ENCODE measurements around the gene ABHD17B. TPM values are rescaled to one million over a fixed set of nuclear protein-coding genes. Genes with fewer than 3 reads are reported as not detected.

Gene ABHD17B
- total RNA-seq, result 16.7 and 16.8 TPM in 2 replicates
- 11.0 and 12.8 TPM in 2 replicates for polyA plus RNA-seq
- 8.7 and 9.7 TPM in 2 replicates for polyA plus RNA-seq (2011; cell fraction: cytosol; rRNA removed)
- polyA plus RNA-seq (2011; cell fraction: nucleus; rRNA removed), result 10.2 and 11.4 TPM in 2 replicates
- 10.2 and 10.5 TPM in 2 replicates for polyA plus RNA-seq (2012)
- 25.0 and 25.8 TPM in 2 replicates for polyA minus RNA-seq
- 30.3 TPM for polyA minus RNA-seq (2011; cell fraction: cytosol; rRNA and poly(A)+ RNA removed)
- polyA minus RNA-seq (2011; cell fraction: nucleus; rRNA and poly(A)+ RNA removed), result 12.8 and 17.2 TPM in 2 replicates
- percentile 87 among the genes with signal in this experiment for Bru-seq, nascent RNA
- percentile 70 among the genes with signal in this experiment for BruChase-seq, experiment 1, labeled RNA remaining after a 6-hour chase
- percentile 77 among the genes with signal in this experiment for BruChase-seq, experiment 2, labeled RNA remaining after a 2-hour chase
- long read RNA-seq, transcript ABHD17B-201 (4 exons, 2,614 nt), result major isoform, 22 of 28 reads
- long read RNA-seq, partial matches to known transcripts, result 2 of 28 reads
- long read RNA-seq, other reads (novel, unspliced or antisense), result 3 of 28 reads

- Histone ChIP-seq H2AFZ (ENCODE audit: low read depth, low read length) (peak within 1 kb of the TSS; percentile 88), H3K36me3 (ENCODE audit: control insufficient read depth in 2 of 2, extremely low read depth in 1 of 2, insufficient read depth in 2 of 2, low read length in 2 of 2) (peaks cover 0 to 1% of the 10 kb centered on the region in 2 experiments), H3K27me3 (ENCODE audit: control insufficient read depth in 2 of 2, insufficient read depth in 2 of 2, low read length in 2 of 2) (no peaks in the 10 kb centered on the region), H3K4me2 (ENCODE audit: insufficient read depth, low read length) (peak within 1 kb of the TSS; percentile 99), H3K9me1 (replicated peaks; ENCODE audit: control insufficient read depth, extremely low read depth, insufficient read depth, low read length) (no peaks in the 10 kb centered on the region), H3K9ac (replicated peaks; ENCODE audit: extremely low read depth, insufficient read depth, low read length) (peak within 1 kb of the TSS; percentile 86), H3K79me2 (ENCODE audit: control insufficient read depth, insufficient read depth, low read length) (peaks cover 73% of the 10 kb centered on the region), H4K20me1 (replicated peaks; ENCODE audit: control insufficient read depth, extremely low read depth, insufficient read depth, low read length) (peaks cover 11% of the 10 kb centered on the region), H3K9me3 (replicated peaks; ENCODE audit: control insufficient read depth, insufficient read depth, low read length) (no peaks in the 10 kb centered on the region), H3K4me3 (replicated peaks in 1 of 3; ENCODE audit: insufficient read depth in 1 of 3, low read depth in 1 of 3, low read length in 3 of 3) (peak within 1 kb of the TSS; percentile 70 to 99 (median 97)), H3K4me1 (ENCODE audit: control insufficient read depth, extremely low read depth, insufficient read depth, low read length) (peaks cover 20% of the 10 kb centered on the region), H3K27ac (ENCODE audit: insufficient read depth, low read depth, low read length) (peak within 1 kb of the TSS; percentile 83)
- FAIRE-seq, result peak; percentile 97
- intact Hi-C loops (cut with micrococcal nuclease) (loop anchor here (1.0 to 2.0 kb wide), 4 partner anchors 92 to 280 kb away; partner anchors contain the start of gene CEMIP2), dilution Hi-C loops (cut with MboI; ENCODE audit: extremely low pct_ligation_motif_present, low sequenced_read_pairs) (no loop called here)
- peak; percentile 100 for DNase-seq (ENCODE audit: low read depth, low spot score)
- no TSS peak for BruUV-seq (replicated peaks)
- ChIA-PET POLR2A (interaction anchor here (0.6 to 1.4 kb wide), 12 partner anchors 12 to 666 kb away, joined by 3 to 11 read pairs (median 3); partner anchors contain the start of gene CEMIP2), CTCF (interaction anchor here (0.6 to 1.8 kb wide), 3 partner anchors 23 to 92 kb away, joined by 3 to 5 read pairs (median 4); no protein-coding TSS in a partner anchor)
- peak; percentile 90 for TF ChIP-seq MAX (IDR thresholded peaks at IDR 0.05; ENCODE audit: insufficient read depth, insufficient read length)
- TF ChIP-seq MYC (IDR thresholded peaks at IDR 0.05; ENCODE audit: low read depth, low read length), result no peak
- TF ChIP-seq CTCF (IDR thresholded peaks at IDR 0.05; ENCODE audit: extremely low read depth in 1 of 2, insufficient read depth in 1 of 2, low read depth in 1 of 2, low read length in 2 of 2), result no peak
- TF ChIP-seq JUN (IDR thresholded peaks at IDR 0.05; ENCODE audit: borderline replicate concordance, insufficient read depth, insufficient read length, low read depth), result no peak
- peak; percentile 95 for TF ChIP-seq POLR2A (IDR thresholded peaks at IDR 0.05; ENCODE audit: low read depth, low read length)
- TF ChIP-seq EZH2 (IDR thresholded peaks at IDR 0.05; ENCODE audit: borderline replicate concordance, low read depth, low read length, severe bottlenecking), result no peak
- no peak for TF ChIP-seq FOS (IDR thresholded peaks at IDR 0.05; ENCODE audit: borderline replicate concordance, insufficient read depth, low read length)
- no peak for TF ChIP-seq GATA2 (IDR thresholded peaks at IDR 0.05; ENCODE audit: insufficient read depth, insufficient read length, low read depth, low read length)
- TF ChIP-seq POLR2AphosphoS5 (IDR thresholded peaks at IDR 0.05; ENCODE audit: insufficient read depth, low read depth, low read length), result peak; percentile 80
Observed at GRCh38 chr9:71911061-71911907, at the start of gene ABHD17B, which contains the start of gene C9orf85. ABHD17B (minus strand) TSS chr9:71911193; CDS start chr9:71875080, 36,113 bp downstream. C9orf85 (plus strand) TSS chr9:71911639; CDS start chr9:71911735, 96 bp downstream.
